GM23338 (cell line): ENCODE data around the gene PRDM10. TPM values are rescaled to one million over a fixed set of nuclear protein-coding genes. Genes with fewer than 3 reads are reported as not detected.

Source experiments
- ATAC-seq: fragments of 200-7000 bp; cut with Tn5 transposase; 3 replicates; pipeline ENCODE4 v1.9.1; 2020
- DNase-seq: peaks from one replicate; pipeline ENCODE4 v3.0.0-alpha.2; 2015; ENCODE audit warnings: low spot score
- H2AFZ ChIP-seq: fragments of 200-600 bp; sonication (generic); 2 replicates; pipeline ENCODE4 v1.8.0; 2016; ENCODE audit warnings: antibody characterized with exemption, mild to moderate bottlenecking, moderate library complexity
- H3F3A ChIP-seq: fragments of 200-600 bp; sonication (generic); replicated peaks from 2 replicates; pipeline ENCODE4 v1.8.0; 2017; ENCODE audit warnings: antibody characterized with exemption, mixed run types, low read depth
- H3K27ac ChIP-seq: fragments of 200-600 bp; sonication (generic); 2 replicates; pipeline ENCODE4 v1.6.1; 2016; ENCODE audit warnings: low read depth
- H3K27me3 ChIP-seq: fragments of 200-600 bp; sonication (generic); 2 replicates; pipeline ENCODE4 v1.8.0; 2016; ENCODE audit warnings: mild to moderate bottlenecking, mixed run types, moderate library complexity; ENCODE audit not compliant: insufficient read depth
- H3K36me3 ChIP-seq: fragments of 200-600 bp; sonication (generic); 2 replicates; pipeline ENCODE4 v1.8.0; 2016; ENCODE audit warnings: mild to moderate bottlenecking; ENCODE audit not compliant: insufficient read depth
- H3K4me1 ChIP-seq: fragments of 200-600 bp; sonication (generic); 2 replicates; pipeline ENCODE4 v1.8.0; 2016; ENCODE audit warnings: mild to moderate bottlenecking, moderate library complexity; ENCODE audit not compliant: insufficient read depth
- H3K4me2 ChIP-seq: fragments of 200-600 bp; sonication (generic); 2 replicates; pipeline ENCODE4 v1.7.1; 2017; ENCODE audit warnings: mixed run types
- H3K4me3 ChIP-seq: fragments of 200-600 bp; sonication (generic); 2 replicates; pipeline ENCODE4 v1.6.1; 2016; ENCODE audit warnings: mixed run types
- H3K79me2 ChIP-seq: fragments of 200-600 bp; sonication (generic); replicated peaks from 2 replicates; pipeline ENCODE4 v1.8.0; 2017; ENCODE audit warnings: mild to moderate bottlenecking; ENCODE audit not compliant: insufficient read depth
- H3K9me2 ChIP-seq: fragments of 200-600 bp; sonication (generic); 2 replicates; pipeline ENCODE4 v1.8.0; 2017; ENCODE audit not compliant: insufficient read depth
- H4K20me1 ChIP-seq: fragments of 200-600 bp; sonication (generic); replicated peaks from 2 replicates; pipeline ENCODE4 v1.8.0; 2017; ENCODE audit warnings: mild to moderate bottlenecking; ENCODE audit not compliant: insufficient read depth
- H3K27ac Mint-ChIP-seq: 2 replicates; pipeline ENCODE4 v1.8.0; 2020; ENCODE audit warnings: inconsistent platforms, mild to moderate bottlenecking, moderate library complexity, mixed read lengths
- H3K27me3 Mint-ChIP-seq: 3 replicates; pipeline ENCODE4 v1.8.0; 2022; ENCODE audit warnings: low read depth, mild to moderate bottlenecking, moderate library complexity, mixed read lengths, inconsistent platforms; ENCODE audit not compliant: insufficient read depth, poor library complexity
- H3K36me3 Mint-ChIP-seq: 3 replicates; pipeline ENCODE4 v1.8.0; 2021; ENCODE audit warnings: low read depth, mild to moderate bottlenecking, inconsistent platforms, moderate library complexity, mixed read lengths
- H3K4me1 Mint-ChIP-seq: 3 replicates; pipeline ENCODE4 v1.8.0; 2020; ENCODE audit warnings: mild to moderate bottlenecking, inconsistent platforms, mixed read lengths
- H3K4me3 Mint-ChIP-seq: 3 replicates; pipeline ENCODE4 v1.8.0; 2021; ENCODE audit warnings: moderate library complexity, mild to moderate bottlenecking, inconsistent platforms, mixed read lengths
- H3K9me3 Mint-ChIP-seq: 3 replicates; pipeline ENCODE4 v1.8.0; 2020; ENCODE audit warnings: moderate library complexity, mild to moderate bottlenecking, inconsistent platforms, mixed read lengths
- CREB1 ChIP-seq: fragments of 250-450 bp; sonication (Bioruptor Pico); IDR thresholded peaks from 2 replicates; pipeline ENCODE4 v1.5.0; 2020; ENCODE audit warnings: low read depth, mild to moderate bottlenecking, moderate library complexity
- EZH2 ChIP-seq: fragments of 200-600 bp; sonication (generic); IDR thresholded peaks from one replicate; pipeline ENCODE4 v1.8.0; 2017; ENCODE audit warnings: antibody characterized with exemption, mild to moderate bottlenecking, low read depth; ENCODE audit not compliant: unreplicated experiment
- NANOG ChIP-seq: IDR thresholded peaks from 2 replicates; pipeline ENCODE4 v1.6.1; 2016; ENCODE audit warnings: antibody characterized with exemption, borderline replicate concordance
- REST ChIP-seq: IDR thresholded peaks from one replicate; pipeline ENCODE4 v1.6.1; 2018; ENCODE audit warnings: antibody characterized with exemption; ENCODE audit not compliant: unreplicated experiment
- ZNF114 ChIP-seq: fragments of 250-450 bp; sonication (Bioruptor Pico); IDR thresholded peaks from 2 replicates; pipeline ENCODE4 v1.5.0; 2020; ENCODE audit warnings: mild to moderate bottlenecking, moderate library complexity
- ZNF331 ChIP-seq: fragments of 250-450 bp; sonication (Bioruptor Pico); IDR thresholded peaks from 2 replicates; pipeline ENCODE4 v1.5.0; 2020; ENCODE audit warnings: low read depth, mild to moderate bottlenecking, moderate library complexity
- ZNF462 ChIP-seq: fragments of 250-450 bp; sonication (Bioruptor Pico); IDR thresholded peaks from 2 replicates; pipeline ENCODE4 v1.5.0; 2020; ENCODE audit warnings: mild to moderate bottlenecking, moderate library complexity
- polyA plus RNA-seq: library from polyadenylated mRNA; unstranded; fragments of >200 nt; fragmentation: Nextera tagmentation; extraction: Ambion mirVana; gene quantifications from 2 replicates; pipeline ENCODE4 v1.2.1, GENCODE V29; 2016
- total RNA-seq: library from RNA; depleted of rRNA; stranded (reverse); fragments of >200 nt; shearing (Covaris generic); gene quantifications from 2 replicates; pipeline ENCODE4 v1.2.3, GENCODE V29; 2014
- TF ChIP-seq, protein P1 (sequence below), 2 experiments: fragments of 200-600 bp in 1 of 2; sonication (generic) in 1 of 2; conservative IDR thresholded peaks; 2 replicates each; pipeline versions ENCODE4 v1.5.1 to v1.6.1; 2016 to 2017; ENCODE audit warnings: antibody characterized with exemption in 2 of 2, low read depth in 2 of 2, mild to moderate bottlenecking in 2 of 2, moderate library complexity in 1 of 2

PRDM10 gene
- total and polyA plus RNA-seq, 2 experiments from 2014 or later: 5.2 to 14.9 TPM

DNA sequence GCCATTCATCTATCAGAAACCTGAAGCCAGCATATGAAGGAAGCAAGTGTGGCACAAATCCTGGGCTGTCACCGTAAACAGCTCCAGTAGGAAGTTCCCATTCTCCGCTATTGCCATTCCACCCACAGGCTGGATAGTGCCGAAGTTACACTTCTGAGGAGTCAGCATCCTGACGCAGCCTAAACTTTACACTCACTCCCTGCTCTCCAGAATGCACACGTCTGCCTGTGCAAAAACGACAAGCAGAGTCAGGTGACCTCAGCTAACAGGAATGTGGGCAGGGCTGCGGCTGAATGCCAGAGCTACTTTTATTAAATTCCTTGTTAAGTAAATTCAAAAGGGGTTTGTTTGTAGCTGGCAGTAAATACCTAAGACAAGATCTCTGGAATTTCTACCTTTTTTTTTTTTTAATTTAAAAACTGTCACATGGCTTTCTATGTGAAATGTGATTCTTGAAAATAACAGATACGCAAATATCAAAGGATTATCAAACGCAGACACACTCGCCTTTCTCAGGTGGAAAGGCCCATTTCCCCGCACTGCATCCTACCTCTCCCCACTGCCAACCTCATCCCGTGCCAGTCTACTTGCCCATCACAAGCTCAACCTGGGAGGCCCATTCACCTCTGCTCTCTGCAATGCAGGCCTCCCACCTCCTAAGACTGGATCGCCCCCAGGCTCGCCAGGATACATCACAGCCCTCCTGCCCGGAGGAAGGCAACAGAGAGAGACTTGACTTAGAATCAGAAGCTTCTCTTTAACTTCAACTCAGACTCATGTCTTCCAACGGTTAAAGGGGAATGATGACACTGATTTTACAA lies 140.7 kb downstream of the PRDM10 start (continued):
- TF ChIP-seq REST (no peak), ZNF331 (CRISPR knock-in tag) (no peak), NANOG (no peak)
- TF ChIP-seq, protein P1, sequence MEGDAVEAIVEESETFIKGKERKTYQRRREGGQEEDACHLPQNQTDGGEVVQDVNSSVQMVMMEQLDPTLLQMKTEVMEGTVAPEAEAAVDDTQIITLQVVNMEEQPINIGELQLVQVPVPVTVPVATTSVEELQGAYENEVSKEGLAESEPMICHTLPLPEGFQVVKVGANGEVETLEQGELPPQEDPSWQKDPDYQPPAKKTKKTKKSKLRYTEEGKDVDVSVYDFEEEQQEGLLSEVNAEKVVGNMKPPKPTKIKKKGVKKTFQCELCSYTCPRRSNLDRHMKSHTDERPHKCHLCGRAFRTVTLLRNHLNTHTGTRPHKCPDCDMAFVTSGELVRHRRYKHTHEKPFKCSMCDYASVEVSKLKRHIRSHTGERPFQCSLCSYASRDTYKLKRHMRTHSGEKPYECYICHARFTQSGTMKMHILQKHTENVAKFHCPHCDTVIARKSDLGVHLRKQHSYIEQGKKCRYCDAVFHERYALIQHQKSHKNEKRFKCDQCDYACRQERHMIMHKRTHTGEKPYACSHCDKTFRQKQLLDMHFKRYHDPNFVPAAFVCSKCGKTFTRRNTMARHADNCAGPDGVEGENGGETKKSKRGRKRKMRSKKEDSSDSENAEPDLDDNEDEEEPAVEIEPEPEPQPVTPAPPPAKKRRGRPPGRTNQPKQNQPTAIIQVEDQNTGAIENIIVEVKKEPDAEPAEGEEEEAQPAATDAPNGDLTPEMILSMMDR (conservative IDR thresholded peaks at IDR 0.05; ENCODE audit: low read depth in 2 of 2): no peak

DNA sequence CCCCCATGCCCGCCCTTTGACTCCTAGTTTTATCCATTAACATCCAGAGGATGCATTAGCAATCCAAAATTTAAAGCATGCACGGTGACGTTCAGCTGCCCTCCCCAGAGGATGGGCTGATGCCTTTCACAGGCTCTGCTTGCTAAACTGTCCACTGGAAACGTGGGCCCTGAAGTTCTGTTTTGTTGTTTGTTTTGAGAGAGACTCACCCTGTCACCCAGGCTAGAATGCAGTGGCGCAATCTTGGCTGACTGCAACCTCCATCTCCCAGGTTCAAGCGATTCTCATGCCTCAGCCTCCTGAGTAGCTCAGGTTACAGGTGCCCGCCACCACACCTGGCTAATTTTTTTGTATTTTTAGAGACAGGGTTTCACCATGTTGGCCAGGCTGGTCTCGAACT lies 146.6 kb downstream of the PRDM10 start:
- no peaks in the 10 kb centered on the region for H3K9me3 Mint-ChIP-seq
- no peak overlapping the region for H2AFZ ChIP-seq
- no peak overlapping the region for H3K4me2 ChIP-seq
- no peak for DNase-seq
- H3F3A ChIP-seq: no peaks in the 10 kb centered on the region
- H3K36me3 ChIP-seq: no peaks in the 10 kb centered on the region
- H3K27me3 ChIP-seq: no peaks in the 10 kb centered on the region
- peaks cover 5% of the 10 kb centered on the region for H3K27me3 Mint-ChIP-seq
- H3K36me3 Mint-ChIP-seq: peaks cover 3% of the 10 kb centered on the region; the same call in 2 of the 3 replicates
- no peak overlapping the region for H3K27ac ChIP-seq
- H3K4me3 ChIP-seq: no peak overlapping the region
- H3K4me1 ChIP-seq: no peaks in the 10 kb centered on the region
- 0 out of 3 replicates have a peak, but pooled peaks cover 2% of the 10 kb centered on the region for H3K4me1 Mint-ChIP-seq
- H3K79me2 ChIP-seq: no peaks in the 10 kb centered on the region
- H3K9me2 ChIP-seq: no peaks in the 10 kb centered on the region
- H4K20me1 ChIP-seq: 0 out of 2 replicates have a peak, but pooled peaks cover 5% of the 10 kb centered on the region
- ATAC-seq: no peak
- no peak overlapping the region for H3K4me3 Mint-ChIP-seq
- H3K27ac Mint-ChIP-seq: no peak overlapping the region
- TF ChIP-seq CREB1 (CRISPR knock-in tag): no peak
- no peak for TF ChIP-seq EZH2
- no peak for TF ChIP-seq ZNF462 (CRISPR knock-in tag)
- TF ChIP-seq, protein P1 (conservative IDR thresholded peaks at IDR 0.05; ENCODE audit: low read depth in 2 of 2): no peak
- no peak for TF ChIP-seq ZNF114 (CRISPR knock-in tag)
